Endothelial cell of umbilical vein (primary cell): Measurements from ENCODE around the gene LRRC46. TPM values are rescaled to one million over a fixed set of nuclear protein-coding genes. Genes with fewer than 3 reads are reported as not detected.

ENCODE experiments used
- BruUV-seq: library from RNA; stranded (reverse); fragments of 400-500 nt; replicated peaks from 2 replicates; lab custom pipeline; 2021; lab: Mats Ljungman, UMichigan
- CTCF ChIA-PET: fragments of 300-600, 350-600 bp; sonication (Branson Sonifier 250); formaldehyde crosslinking; loops from one replicate; lab custom pipeline; 2021; ENCODE audit warnings: antibody characterized with exemption, inconsistent platforms; lab: Charles Lee
- POLR2A ChIA-PET: fragments of 300-600, 350-600 bp; sonication (Branson Sonifier 250); formaldehyde crosslinking; loops from one replicate; lab custom pipeline; 2021; ENCODE audit warnings: antibody characterized with exemption, inconsistent platforms; lab: Charles Lee
- DNase-seq: peaks from one replicate; pipeline ENCODE4 v3.0.0-alpha.2; 2011; ENCODE audit warnings: low read depth, low spot score
- FAIRE-seq: peaks from 2 replicates; lab custom pipeline; 2011; peaks lifted over from hg19 to GRCh38; lab: Jason Lieb, UNC
- H2AFZ ChIP-seq: 2 replicates; pipeline ENCODE4 v1.6.0; 2012; ENCODE audit warnings: low read depth, low read length, control low read depth, inconsistent platforms
- H3K27ac ChIP-seq: 2 replicates; pipeline ENCODE4 v1.5.1; 2011; ENCODE audit warnings: low read depth, mild to moderate bottlenecking, control low read depth, low read length, moderate library complexity; ENCODE audit not compliant: insufficient read depth
- H3K27me3 ChIP-seq, 2 experiments: 2 replicates each; pipeline versions ENCODE4 v1.6.0 to v1.6.1; 2011; ENCODE audit warnings: low read length in 2 of 2, mixed read lengths in 1 of 2; ENCODE audit not compliant: control insufficient read depth in 2 of 2, insufficient read depth in 2 of 2
- H3K36me3 ChIP-seq, 2 experiments: 2 replicates in 1 of 2; 3 replicates in 1 of 2; pipeline ENCODE4 v1.5.1; 2011; ENCODE audit warnings: low read length in 2 of 2, mild to moderate bottlenecking in 1 of 2, moderate library complexity in 1 of 2; ENCODE audit not compliant: control insufficient read depth in 2 of 2, insufficient read depth in 2 of 2; ENCODE audit errors: extremely low read depth in 1 of 2
- H3K4me1 ChIP-seq: 3 replicates; pipeline ENCODE4 v1.5.1; 2011; ENCODE audit warnings: mild to moderate bottlenecking, low read length; ENCODE audit not compliant: control insufficient read depth, insufficient read depth; ENCODE audit errors: extremely low read depth
- H3K4me2 ChIP-seq: 2 replicates; pipeline ENCODE4 v1.6.1; 2011; ENCODE audit warnings: low read length, control low read depth, mixed read lengths; ENCODE audit not compliant: insufficient read depth
- H3K4me3 ChIP-seq, 3 experiments: fragments of 200-600 bp in 1 of 3; sonication (generic), shearing (Covaris generic) in 1 of 3; replicated peaks in 1 of 3; 2 replicates each; pipeline ENCODE4 v1.5.1; 2011 to 2016; ENCODE audit warnings: control low read depth in 3 of 3, low read length in 3 of 3, mild to moderate bottlenecking in 2 of 3, inconsistent platforms in 1 of 3, low read depth in 1 of 3, moderate library complexity in 1 of 3; ENCODE audit not compliant: insufficient read depth in 1 of 3
- H3K79me2 ChIP-seq: 2 replicates; pipeline ENCODE4 v1.6.0; 2012; ENCODE audit warnings: low read length, inconsistent platforms; ENCODE audit not compliant: control insufficient read depth, insufficient read depth
- H3K9ac ChIP-seq: replicated peaks from 2 replicates; pipeline ENCODE3; 2011; ENCODE audit warnings: low read length, control low read depth; ENCODE audit not compliant: insufficient read depth; ENCODE audit errors: extremely low read depth
- H3K9me1 ChIP-seq: replicated peaks from 3 replicates; pipeline ENCODE4 v1.6.0; 2011; ENCODE audit warnings: mild to moderate bottlenecking, low read length; ENCODE audit not compliant: control insufficient read depth, insufficient read depth; ENCODE audit errors: extremely low read depth
- H3K9me3 ChIP-seq: replicated peaks from 2 replicates; pipeline ENCODE4 v1.5.1; 2012; ENCODE audit warnings: low read length, inconsistent platforms; ENCODE audit not compliant: control insufficient read depth, insufficient read depth
- H4K20me1 ChIP-seq: replicated peaks from 2 replicates; pipeline ENCODE3; 2011; ENCODE audit warnings: mild to moderate bottlenecking, low read length; ENCODE audit not compliant: control insufficient read depth, insufficient read depth; ENCODE audit errors: extremely low read depth
- CTCF ChIP-seq, 2 donors: IDR thresholded peaks; 1 replicate in 1 of 2; 2 replicates in 1 of 2; pipeline ENCODE4 v1.5.1; 2011; ENCODE audit warnings: low read length in 2 of 2, mild to moderate bottlenecking in 2 of 2, moderate library complexity in 2 of 2, control low read depth in 1 of 2, inconsistent platforms in 1 of 2, low read depth in 1 of 2; ENCODE audit not compliant: insufficient read depth in 1 of 2; ENCODE audit errors: extremely low read depth in 1 of 2
- EZH2 ChIP-seq: IDR thresholded peaks from 2 replicates; pipeline ENCODE4 v1.6.1; 2012; ENCODE audit warnings: borderline replicate concordance, low read depth, mild to moderate bottlenecking, moderate library complexity, low read length, inconsistent platforms; ENCODE audit not compliant: severe bottlenecking
- FOS ChIP-seq: IDR thresholded peaks from 2 replicates; pipeline ENCODE4 v1.6.1; 2011; ENCODE audit warnings: mild to moderate bottlenecking, low read length, moderate library complexity, borderline replicate concordance; ENCODE audit not compliant: insufficient read depth
- GATA2 ChIP-seq: IDR thresholded peaks from 2 replicates; pipeline ENCODE4 v1.7.0; 2011; ENCODE audit warnings: low read depth, mild to moderate bottlenecking, moderate library complexity, mixed read lengths, low read length; ENCODE audit not compliant: insufficient read length, insufficient read depth
- JUN ChIP-seq: IDR thresholded peaks from 2 replicates; pipeline ENCODE4 v1.6.1; 2011; ENCODE audit warnings: borderline replicate concordance, low read depth; ENCODE audit not compliant: insufficient read length, insufficient read depth
- MAX ChIP-seq: IDR thresholded peaks from 2 replicates; pipeline ENCODE4 v1.6.1; 2011; ENCODE audit not compliant: insufficient read depth, insufficient read length
- MYC ChIP-seq: IDR thresholded peaks from one replicate; pipeline ENCODE4 v1.6.1; 2011; ENCODE audit warnings: mild to moderate bottlenecking, low read depth, low read length
- POLR2A ChIP-seq: IDR thresholded peaks from 2 replicates; pipeline ENCODE4 v1.6.1; 2012; ENCODE audit warnings: low read depth, mild to moderate bottlenecking, control low read depth, low read length
- POLR2AphosphoS5 ChIP-seq: IDR thresholded peaks from 2 replicates; pipeline ENCODE4 v1.6.1; 2012; ENCODE audit warnings: low read depth, mild to moderate bottlenecking, control low read depth, low read length, moderate library complexity; ENCODE audit not compliant: insufficient read depth
- dilution Hi-C: fragments of 300-500 bp; cut with MboI; formaldehyde crosslinking; loops from one replicate; pipeline ENCODE4 v1.15.0; 2019; ENCODE audit warnings: low sequenced_read_pairs; ENCODE audit not compliant: extremely low pct_ligation_motif_present
- intact Hi-C: fragments of 100-400 bp; cut with micrococcal nuclease; formaldehyde crosslinking; loops from one replicate; pipeline ENCODE4 v1.10.0; 2022
- polyA plus RNA-seq, 4 experiments: library from polyadenylated mRNA; depleted of rRNA in 3 of 4; stranded (reverse) in 3 of 4; unstranded in 1 of 4; fragments of >200 nt; gene quantifications; 2 replicates each; pipeline versions ENCODE4 v1.2.1 to v1.2.3, GENCODE V29; 2011 to 2012; ENCODE audit warnings: missing spikeins in 1 of 4
- total RNA-seq: library from RNA; stranded (reverse); gene quantifications from 2 replicates; pipeline ENCODE4 v1.2.3, GENCODE V29; 2021

Gene LRRC46
- total and polyA plus RNA-seq, 2 donors (not counting 3 experiments of a cell fraction or from before 2014, with no cell fraction given), result 0.36 to 0.42 TPM

DNA sequence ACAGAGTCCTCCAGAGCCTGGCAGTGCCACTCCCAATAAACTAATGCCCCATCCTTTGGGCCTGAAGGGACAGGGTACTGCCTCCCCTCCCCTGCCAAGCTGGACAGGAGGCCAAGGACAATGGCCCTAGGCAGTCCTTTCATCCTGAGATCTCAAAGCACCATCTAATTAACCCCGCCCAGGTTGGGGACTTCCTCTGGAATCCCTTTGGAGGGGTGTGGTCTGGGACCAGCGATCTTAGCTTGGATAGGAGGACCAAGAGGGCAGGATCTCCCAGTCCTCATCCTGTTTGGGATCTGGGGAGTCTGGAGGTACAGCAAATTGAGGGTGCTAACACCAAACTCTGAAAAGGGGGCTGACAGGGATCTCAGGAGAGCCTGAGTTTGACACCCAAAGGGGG is 37.6 kb downstream of the LRRC46 start:
- H3K4me3 ChIP-seq, result no peak overlapping the region
- H4K20me1 ChIP-seq, result no peaks in the 10 kb centered on the region
- DNase-seq (no peak), FAIRE-seq (no peak)
- no peaks in the 10 kb centered on the region for H3K36me3 ChIP-seq
- ChIA-PET POLR2A (no interaction called here), CTCF (interaction anchor here (1.7 kb wide), 1 partner anchor 13 kb away, joined by 7 read pairs; no protein-coding TSS in a partner anchor)
- dilution Hi-C loops (no loop called here), intact Hi-C loops (no loop called here)
- H3K9ac ChIP-seq, result no peak overlapping the region
- H2AFZ ChIP-seq, result no peak overlapping the region
- no peaks in the 10 kb centered on the region for H3K9me1 ChIP-seq
- TF ChIP-seq GATA2 (no peak), MAX (no peak), JUN (no peak), MYC (no peak), POLR2AphosphoS5 (no peak), FOS (no peak), EZH2 (no peak), POLR2A (no peak), CTCF (IDR thresholded peaks at IDR 0.05; ENCODE audit: extremely low read depth in 1 of 2, insufficient read depth in 1 of 2, low read depth in 1 of 2, low read length in 2 of 2) (no peak)
- peaks cover 41 to 54% of the 10 kb centered on the region in 2 experiments for H3K27me3 ChIP-seq
- no peaks in the 10 kb centered on the region for H3K9me3 ChIP-seq
- no peak overlapping the region for H3K27ac ChIP-seq
- no peak overlapping the region for H3K4me2 ChIP-seq
- H3K79me2 ChIP-seq, result no peaks in the 10 kb centered on the region
- no peaks in the 10 kb centered on the region for H3K4me1 ChIP-seq
- BruUV-seq, result no TSS peak
